Peyer's patch (tissue), 4 donors: ENCODE data around the gene TBCD.

ENCODE experiments used
- POLR2A ChIP-seq, 2 donors: fragments of 450-650 bp; IDR thresholded peaks; one replicate each; pipeline ENCODE4 v1.5.1; 2017; ENCODE audit warnings: antibody characterized with exemption in 2 of 2, mild to moderate bottlenecking in 2 of 2, moderate library complexity in 2 of 2
- TF ChIP-seq, protein P1 (sequence below), 6 experiments: fragments of 450-650 bp in 4 of 6; fragments of 200-600 bp in 2 of 6; sonication (generic) in 1 of 6; IDR thresholded peaks; one replicate each; pipeline ENCODE4 v1.5.1; 2017 to 2019; ENCODE audit warnings: antibody characterized with exemption in 6 of 6, mild to moderate bottlenecking in 3 of 6, moderate library complexity in 1 of 6

DNA sequence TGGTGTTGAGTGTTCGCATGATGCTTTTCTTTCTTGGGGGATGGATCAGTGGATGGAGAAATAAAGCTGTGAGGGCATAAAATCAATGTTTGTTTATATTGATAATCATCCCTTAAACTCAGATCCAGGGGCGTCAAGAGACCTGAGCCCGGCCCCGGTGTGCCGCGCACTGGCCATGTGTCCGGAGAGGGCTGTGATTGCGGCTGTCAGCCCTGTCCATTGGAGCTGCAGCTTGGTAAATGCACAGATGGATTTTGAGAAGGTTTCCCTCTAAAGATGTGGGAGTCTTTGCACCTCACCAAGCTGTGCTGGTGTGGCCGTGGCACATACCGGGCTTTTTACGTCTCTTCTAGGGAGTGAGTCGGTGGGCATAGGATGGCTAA is 109.5 kb downstream of the TBCD start:
- TF ChIP-seq, protein P1, sequence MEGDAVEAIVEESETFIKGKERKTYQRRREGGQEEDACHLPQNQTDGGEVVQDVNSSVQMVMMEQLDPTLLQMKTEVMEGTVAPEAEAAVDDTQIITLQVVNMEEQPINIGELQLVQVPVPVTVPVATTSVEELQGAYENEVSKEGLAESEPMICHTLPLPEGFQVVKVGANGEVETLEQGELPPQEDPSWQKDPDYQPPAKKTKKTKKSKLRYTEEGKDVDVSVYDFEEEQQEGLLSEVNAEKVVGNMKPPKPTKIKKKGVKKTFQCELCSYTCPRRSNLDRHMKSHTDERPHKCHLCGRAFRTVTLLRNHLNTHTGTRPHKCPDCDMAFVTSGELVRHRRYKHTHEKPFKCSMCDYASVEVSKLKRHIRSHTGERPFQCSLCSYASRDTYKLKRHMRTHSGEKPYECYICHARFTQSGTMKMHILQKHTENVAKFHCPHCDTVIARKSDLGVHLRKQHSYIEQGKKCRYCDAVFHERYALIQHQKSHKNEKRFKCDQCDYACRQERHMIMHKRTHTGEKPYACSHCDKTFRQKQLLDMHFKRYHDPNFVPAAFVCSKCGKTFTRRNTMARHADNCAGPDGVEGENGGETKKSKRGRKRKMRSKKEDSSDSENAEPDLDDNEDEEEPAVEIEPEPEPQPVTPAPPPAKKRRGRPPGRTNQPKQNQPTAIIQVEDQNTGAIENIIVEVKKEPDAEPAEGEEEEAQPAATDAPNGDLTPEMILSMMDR (IDR thresholded peaks at IDR 0.05): no peak
- no peak for TF ChIP-seq POLR2A (IDR thresholded peaks at IDR 0.05)
